ENCODE data around the gene CHMP6.

Gene CHMP6

DNA sequence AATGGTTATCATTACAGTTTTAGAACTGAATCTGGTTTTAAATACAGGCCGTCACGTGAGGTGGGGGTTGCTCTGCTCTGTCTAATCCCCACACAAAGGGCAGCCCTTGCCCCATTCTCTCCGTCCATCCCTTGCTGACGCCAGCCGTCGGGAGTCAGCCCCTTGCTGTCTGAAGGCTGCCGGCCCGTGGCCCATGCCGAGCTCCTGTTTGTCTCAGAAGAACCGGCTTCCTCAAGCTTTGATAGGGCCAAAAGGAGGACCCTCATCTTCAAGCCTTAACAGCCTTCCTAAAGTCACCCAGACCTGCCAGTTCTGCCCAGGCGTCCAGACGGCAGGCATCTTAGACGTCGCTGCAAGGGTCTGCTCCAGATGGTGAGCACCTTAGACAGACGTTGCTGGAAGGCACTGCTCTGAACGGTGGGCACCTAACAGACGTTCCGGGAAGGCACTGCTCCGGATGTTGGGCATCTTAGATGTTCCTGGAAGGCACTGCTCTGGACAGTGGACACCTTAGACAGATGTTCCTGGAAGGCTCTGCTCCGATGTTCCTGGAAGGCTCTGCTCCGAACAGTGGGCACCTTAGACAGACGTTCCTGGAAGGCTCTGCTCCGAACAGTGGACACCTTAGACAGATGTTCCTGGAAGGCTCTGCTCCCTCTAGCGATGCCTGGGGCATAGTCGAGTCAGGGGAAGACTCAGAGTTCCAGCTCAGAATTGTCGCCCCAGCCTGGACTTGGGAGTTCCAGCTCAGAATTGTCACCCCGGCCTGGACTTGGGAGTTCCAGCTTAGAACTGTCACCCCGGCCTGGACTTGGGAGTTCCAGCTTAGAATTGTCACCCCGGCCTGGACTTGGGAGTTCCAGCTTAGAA lies 35.1 kb upstream of the CHMP6 start:
- DNase-seq: no peak

DNA sequence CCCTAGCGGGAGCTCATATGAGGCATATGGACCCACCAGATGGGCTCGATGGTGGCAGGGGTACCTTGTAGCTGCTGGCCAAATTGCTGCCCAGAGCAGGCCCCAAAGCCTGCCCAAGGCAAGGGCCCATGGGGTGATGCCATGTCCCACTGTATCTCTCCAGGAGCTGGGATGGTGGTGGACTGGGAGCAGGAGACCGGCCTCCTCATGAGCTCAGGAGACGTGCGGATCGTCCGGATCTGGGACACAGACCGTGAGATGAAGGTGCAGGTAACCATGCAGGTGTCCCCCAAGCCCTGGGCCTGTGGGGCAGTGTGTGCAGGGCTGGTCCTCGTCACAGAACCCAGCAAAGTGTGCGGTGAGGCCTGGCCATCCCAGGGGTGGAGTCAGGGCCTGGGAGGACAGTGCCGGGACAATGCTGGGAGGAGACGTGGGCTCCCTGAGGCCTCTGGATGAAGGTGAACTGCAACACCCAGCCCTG lies 34.1 kb upstream of the CHMP6 start:
- no peak for DNase-seq

DNA sequence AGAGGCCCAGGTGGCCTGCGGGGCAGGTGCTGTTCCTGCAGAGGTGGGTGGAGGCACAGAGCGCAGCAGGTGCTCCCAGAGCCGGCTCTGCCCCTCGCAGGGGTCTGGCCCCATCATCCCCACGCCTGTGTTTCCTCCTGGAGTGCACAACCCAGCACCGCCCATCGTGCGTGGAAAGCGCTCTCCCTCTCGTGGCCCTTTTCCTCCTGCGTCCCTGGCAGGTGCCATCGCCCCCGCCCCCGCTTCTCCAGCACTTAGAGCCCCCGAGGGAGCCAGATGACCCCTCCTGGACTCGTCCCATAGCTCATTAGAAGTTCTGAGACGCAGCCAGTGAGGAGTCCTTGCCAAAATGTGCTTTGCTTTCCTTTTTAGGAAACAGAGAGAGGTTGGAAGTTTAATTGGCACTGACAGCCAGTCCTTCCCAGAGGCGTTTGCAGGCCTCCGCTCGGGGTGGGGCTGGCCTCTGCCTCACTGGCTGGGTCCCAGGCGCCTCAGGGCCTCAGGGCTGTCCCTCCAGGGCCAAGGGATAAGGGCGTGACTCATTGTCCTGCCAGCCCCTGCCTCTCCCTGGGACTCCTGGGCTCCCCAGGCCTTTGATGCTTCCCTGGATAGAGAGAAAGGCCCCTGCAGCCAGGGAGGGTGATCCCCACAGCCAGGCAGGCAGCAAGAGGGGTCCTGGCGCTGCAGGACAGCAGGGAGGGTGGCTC lies 32.2 kb upstream of the CHMP6 start:
- no peak for DNase-seq

DNA sequence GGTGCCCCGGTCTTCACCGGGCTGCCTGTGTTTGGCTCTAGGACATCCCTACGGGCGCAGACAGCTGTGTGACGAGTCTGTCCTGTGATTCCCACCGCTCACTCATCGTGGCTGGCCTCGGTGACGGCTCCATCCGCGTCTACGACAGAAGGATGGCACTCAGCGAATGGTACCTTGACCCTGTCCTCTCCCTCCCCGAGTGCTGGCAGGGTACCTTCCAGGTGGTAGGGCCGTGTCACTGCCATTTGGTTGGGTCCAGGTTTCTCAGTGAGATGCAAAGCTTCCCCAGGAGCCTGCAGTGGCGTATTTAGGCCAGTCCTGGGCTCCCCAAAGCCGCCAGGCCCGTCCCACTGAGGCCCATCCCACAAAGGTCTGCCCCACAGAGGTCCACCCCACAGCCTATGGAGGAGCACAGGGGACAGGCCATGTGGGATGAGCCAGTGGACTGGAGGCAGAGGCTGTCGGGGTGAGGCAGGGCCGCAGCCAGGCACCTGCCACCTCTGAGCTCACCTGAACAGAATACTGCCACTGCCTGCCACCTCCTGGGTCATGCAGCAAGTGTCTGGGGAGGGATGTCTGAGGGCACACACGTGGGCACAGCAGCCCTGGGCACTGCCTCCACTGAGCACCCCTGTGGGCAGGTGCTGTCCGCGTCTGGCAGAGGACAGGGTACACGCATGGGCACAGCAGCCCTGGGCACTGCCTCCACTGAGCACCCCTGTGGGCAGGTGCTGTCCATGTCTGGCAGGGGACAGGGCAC lies 31.4 kb upstream of the CHMP6 start:
- DNase-seq: no peak

DNA sequence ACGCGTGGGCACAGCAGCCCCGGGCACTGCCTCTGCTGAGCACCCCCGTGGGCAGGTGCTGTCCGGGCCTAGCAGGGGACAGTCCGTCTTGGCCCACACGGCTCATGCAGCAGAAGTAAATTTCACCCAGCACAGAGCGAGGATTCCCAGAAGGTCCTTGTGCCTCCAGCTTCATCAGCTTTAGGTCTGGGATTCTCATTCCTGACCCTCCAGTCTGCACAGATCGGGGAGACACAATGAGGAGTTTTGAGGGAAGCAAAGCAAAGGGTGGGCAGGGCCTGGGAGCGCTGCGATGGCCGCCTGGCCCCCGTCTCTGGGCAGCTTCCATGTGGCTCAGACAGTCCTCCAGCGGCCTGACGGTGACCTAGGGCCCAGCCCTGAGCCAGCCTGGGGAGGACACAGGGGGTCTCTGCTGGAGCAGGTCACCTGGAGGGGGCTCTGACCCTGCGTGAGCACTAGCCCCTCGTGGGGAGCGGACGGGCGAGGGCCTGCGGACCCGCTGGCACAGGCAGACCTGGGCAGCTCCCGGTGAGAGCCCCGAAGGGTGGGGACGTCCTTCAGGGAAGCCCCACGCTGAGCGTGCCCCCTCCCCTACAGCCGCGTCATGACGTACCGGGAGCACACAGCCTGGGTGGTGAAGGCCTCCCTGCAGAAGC lies 30.7 kb upstream of the CHMP6 start:
- no peak for DNase-seq

- DNase-seq: no peak
Measured at GRCh38 chr17:80961541-80962330, 29.9 kb upstream of the CHMP6 start.

DNA sequence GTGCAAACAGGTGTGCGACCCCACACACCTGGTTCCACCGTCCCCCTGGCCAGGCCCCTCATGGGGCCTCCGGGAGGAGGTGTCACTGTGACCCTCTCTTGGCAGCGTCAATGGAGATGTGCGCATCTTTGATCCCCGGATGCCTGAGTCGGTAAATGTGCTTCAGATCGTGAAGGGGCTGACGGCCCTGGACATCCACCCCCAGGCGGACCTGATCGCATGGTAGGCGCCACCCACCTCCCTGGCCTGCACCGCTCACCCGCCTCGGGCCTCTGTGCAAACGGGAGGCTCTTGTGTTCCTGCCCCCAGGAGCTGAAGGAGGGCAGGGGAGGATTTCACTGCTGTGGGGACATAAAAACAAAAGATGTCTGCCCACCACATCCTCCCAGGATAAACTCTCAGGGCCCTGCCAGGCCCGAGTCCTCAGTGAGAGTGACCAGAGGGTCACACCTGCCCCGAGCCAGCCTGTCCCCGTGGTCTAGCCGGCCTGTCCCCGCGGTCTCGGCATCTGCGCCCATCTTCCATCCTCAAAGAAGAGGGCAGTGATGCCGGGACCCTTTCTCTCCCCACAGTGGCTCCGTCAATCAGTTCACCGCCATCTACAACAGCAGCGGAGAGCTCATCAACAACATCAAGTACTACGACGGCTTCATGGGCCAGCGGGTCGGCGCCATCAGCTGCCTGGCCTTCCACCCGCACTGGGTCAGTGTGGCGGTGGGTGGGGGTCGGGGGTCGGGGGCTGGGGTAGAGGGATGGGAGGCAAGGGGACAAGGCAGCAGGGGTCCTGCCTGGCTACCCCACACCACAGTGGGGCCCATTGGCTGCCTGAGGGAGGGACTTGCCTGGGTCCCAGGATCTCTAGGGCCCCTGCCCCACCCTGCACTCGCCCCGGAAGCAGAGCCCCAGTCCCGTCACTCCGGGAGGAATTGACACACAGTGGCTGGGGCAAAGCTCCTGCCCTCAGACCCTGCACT lies 29.0 kb upstream of the CHMP6 start:
- DNase-seq: no peak

- DNase-seq: no peak
Measured at GRCh38 chr17:80963812-80964543, 27.7 kb upstream of the CHMP6 start.

GRCh38 chr17:80964544-80964856 lies 27.1 kb upstream of the CHMP6 start:
- DNase-seq: no peak

DNA sequence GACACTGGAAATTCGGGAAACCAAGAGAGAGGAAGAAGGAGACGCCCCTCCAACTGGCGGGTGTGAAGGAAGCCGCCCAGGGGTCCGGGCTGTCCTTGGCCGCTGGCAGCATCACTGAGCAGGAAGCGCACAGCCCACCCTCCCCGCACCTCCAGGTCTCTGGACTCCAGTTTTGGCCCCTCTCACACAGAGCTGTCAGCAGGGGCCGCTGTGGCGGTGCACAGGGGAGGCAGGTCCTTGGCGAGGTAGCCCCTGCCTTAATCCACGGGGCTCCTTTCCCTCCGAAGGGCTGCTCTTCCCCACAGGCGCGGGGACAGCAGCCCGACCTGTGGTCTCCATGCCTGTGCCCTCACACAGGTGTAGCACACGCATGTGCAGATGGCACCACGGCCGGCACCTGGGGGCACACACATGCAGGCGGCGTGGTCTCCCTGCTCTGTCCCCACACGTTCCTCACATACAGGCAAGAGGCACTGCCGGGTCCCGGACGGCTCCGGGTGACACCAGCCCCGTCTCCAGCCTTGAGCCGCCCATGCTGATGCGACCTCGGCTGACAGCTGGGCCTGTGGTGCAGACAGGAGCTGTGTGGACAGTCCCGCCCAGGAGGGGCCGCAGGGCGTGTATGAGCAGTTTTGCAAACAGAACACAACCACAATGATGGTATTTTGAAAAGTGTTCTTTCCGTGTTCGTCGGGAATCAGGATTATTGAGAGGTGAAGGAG lies 26.6 kb upstream of the CHMP6 start:
- DNase-seq: no peak

DNA sequence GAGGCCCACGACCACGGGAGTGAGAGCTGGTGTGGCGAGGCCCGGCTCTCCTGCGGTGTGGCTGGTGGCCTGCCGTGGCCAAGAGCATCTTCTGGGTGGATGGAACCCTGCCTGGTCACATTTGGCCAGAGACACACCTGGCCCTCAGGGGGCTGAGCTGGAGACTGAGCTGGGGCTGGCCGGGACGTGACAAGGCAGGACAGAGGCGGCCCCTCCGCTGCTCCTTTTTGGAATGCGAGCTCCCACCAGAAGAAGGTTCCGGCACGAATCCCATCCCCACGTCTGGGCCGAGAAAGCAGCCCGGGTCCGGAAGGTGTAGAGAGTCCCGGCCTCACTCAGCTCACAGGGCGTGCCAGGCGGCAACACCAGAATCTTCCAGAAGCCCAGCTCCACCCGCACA lies 26.0 kb upstream of the CHMP6 start:
- no peak for DNase-seq

DNA sequence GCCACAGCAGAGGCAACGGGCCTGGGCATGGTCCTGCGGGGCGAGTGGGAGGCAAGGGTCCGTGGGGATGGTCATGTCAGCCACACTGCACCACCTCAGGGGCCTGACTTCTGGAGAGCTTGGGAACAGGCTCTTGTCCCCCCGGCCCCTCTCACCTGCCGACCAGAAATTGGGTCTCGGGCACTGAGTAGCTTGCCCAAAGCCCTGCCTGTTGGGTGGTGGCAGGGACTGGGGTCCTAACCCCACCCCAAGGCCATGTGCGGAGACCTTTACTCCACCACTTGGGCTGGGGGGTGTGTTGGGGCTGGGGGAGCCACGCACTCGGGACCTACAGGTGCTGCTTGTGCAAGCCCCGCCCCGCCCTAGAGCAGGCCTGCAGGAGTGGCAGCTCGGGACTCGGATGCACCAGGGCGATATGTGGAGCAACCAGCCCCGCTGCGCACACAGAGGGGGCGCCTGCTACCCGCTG lies 24.2 kb upstream of the CHMP6 start:
- no peak for DNase-seq

DNA sequence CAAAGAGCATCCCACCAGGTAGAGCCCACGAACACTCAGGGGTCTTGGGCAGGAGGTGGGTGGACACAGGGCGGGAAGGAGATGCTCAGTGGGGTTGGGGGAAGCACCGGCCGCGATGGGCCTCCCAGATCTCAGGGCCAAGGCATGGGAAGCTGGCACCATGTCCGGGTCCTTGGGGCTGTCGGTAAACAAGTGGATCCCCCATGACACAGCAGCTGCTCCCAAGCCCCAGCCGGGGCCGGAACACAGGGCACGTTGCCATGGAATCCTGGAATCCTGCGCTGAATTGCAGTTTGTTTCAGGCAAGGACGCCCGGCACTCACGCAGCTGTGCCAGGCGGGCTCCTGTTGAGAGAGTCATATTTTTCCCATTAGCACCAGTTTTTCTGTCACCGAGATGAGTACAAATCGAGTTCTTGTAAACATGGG lies 23.0 kb upstream of the CHMP6 start:
- no peak for DNase-seq

- DNase-seq: peak; percentile 20
Measured at GRCh38 chr17:80969030-80969673, 22.5 kb upstream of the CHMP6 start.

DNA sequence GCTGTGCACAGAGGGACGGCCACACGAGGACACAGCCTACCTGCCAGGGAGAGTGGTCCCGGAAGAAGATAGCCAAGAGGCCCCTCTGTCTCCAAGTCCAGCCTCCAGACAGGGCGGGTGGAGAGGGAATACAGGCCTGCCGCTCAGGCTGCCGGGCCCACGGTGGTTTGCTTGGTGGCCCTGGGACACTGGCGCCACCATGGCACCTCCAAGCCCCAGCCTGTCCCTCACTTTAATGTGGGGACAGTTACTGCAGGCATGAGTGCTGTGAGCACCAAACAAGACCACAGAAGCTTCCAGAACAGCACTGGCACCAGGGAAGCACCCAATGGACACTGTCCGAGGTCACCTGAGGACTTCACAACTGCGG lies 22.0 kb upstream of the CHMP6 start:
- DNase-seq: no peak

DNA sequence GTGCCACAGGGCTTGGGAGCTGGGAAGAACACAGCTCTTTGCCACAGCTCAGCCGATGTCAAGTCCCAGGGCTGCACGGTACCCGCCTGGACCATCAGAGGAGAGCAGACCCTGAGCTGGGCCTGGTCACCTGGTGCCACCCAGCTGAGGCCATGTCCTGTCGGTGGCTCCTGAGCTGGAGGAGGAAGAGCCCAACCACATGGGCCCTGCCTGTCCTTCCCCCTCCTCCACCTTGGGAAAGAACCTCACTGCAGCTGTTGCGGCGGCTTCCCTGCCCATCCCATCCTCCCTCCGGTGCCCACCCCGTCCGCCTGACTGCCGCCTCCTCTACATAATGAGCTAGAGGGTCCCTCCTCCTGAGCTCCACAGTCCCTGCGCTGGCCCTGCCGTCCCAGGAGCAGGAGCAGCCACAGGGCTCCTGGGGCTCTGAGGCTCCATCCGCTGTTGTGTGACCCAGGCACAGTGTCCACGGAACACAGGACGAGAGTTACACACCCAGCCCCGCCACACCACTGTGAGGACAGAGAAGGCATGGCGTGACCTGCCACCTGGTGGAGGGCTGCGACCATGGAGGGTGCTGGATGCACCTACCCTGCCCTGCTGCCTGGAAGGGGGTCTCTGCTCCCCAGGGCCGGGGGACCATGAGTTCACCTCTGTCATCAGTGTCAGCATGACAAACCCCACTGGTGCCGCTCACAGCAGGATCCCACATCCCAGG lies 21.4 kb upstream of the CHMP6 start:
- peak; percentile 57 for DNase-seq

DNA sequence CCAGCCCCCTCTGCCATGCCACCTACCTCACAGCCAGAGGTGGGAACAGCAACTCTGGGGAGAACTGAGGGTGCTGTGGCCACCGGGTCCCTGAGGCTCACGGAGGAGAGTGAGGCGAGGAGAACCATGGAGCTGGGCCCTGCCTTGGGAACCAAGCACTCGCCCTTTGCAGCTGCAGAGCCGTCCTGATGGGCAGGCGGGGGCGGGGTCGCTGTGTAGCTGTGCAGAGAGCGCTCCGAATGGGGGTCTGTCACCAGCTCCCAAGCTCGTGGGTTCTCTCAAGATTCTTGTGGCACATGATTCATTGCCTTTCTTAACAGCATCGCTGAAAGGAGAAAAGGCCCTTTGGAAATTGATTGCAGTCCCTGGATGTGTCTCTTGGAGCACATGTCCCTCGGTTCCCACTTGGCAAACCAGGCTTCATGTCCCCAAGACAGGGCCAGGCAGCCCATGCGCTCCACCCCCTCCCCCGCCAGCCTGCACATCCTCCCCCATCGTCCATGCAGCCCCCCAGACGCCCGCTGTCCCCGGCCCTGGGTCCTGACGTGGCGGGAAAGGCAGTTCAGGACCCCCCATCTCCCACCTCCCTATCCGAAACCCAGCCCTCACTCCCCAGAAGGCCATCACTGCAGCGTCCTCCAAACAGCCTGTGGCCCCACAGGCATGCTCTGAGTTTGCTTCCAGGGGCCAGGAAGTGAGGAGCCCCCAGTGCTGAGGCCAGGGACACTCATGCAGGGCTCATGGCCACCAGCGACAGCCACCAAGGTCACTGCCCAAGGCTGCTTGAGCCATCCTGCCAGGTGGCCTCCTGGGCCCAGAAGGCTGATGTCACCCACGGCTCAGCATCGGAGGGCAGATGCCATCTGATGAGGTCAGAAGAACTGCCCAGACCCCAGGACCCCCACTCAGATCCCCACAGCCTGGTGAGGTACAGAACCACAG lies 20.6 kb upstream of the CHMP6 start:
- DNase-seq: no peak

All from hematopoietic multipotent progenitor cell treated with erythropoietin and hydrocortisone succinate and interleukin-3 and kit ligand, for 6 days (in vitro differentiated cells).